ENCODE measurements around the gene LRRK1.
A peak's percentile ranks its signal among the peaks of the same experiment; 100 is the strongest.

The LRRK1 gene

GRCh38 chr15:100918034-100918689 lies 995 bp upstream of the LRRK1 start:
- Histone ChIP-seq H3K36me3 (ENCODE audit: control insufficient read depth in 1 of 2, insufficient read depth in 2 of 2, low read length in 2 of 2) (no peaks in the 10 kb centered on the region), H3K9me3 (ENCODE audit: control insufficient read depth in 1 of 2, low read length in 2 of 2) (no peaks in the 10 kb centered on the region), H3K4me1 (ENCODE audit: control insufficient read depth in 1 of 2, insufficient read depth in 2 of 2, low read length in 2 of 2) (peaks cover 4 to 22% of the 10 kb centered on the region in 2 donors), H3K27ac (ENCODE audit: low read length) (peak overlapping the region; percentile 70), H3K4me3 (ENCODE audit: low read depth in 1 of 2, low read length in 2 of 2) (peak overlapping the region; percentile 80 to 86), H3K27me3 (ENCODE audit: low read depth, low read length) (no peaks in the 10 kb centered on the region)

GRCh38 chr15:100919481-100920405 lies 586 bp downstream of the LRRK1 start:
- no peak overlapping the region for H3K27ac ChIP-seq (ENCODE audit: low read length)
- H3K4me1 ChIP-seq (ENCODE audit: control insufficient read depth in 1 of 2, insufficient read depth in 2 of 2, low read length in 2 of 2), result peaks cover 4 to 22% of the 10 kb centered on the region in 2 donors
- H3K9me3 ChIP-seq (ENCODE audit: control insufficient read depth in 1 of 2, low read length in 2 of 2), result no peaks in the 10 kb centered on the region
- no peaks in the 10 kb centered on the region for H3K27me3 ChIP-seq (ENCODE audit: low read depth, low read length)
- no peaks in the 10 kb centered on the region for H3K36me3 ChIP-seq (ENCODE audit: control insufficient read depth in 1 of 2, insufficient read depth in 2 of 2, low read length in 2 of 2)
- peak overlapping the region; percentile 38 to 65 for H3K4me3 ChIP-seq (ENCODE audit: low read depth in 1 of 2, low read length in 2 of 2)

GRCh38 chr15:100920516-100921135 lies 1.5 kb downstream of the LRRK1 start:
- Histone ChIP-seq H3K4me3 (ENCODE audit: low read depth in 1 of 2, low read length in 2 of 2) (peak overlapping the region in 1 of 2 donors; percentile 38), H3K27me3 (ENCODE audit: low read depth, low read length) (no peaks in the 10 kb centered on the region), H3K9me3 (ENCODE audit: control insufficient read depth in 1 of 2, low read length in 2 of 2) (no peaks in the 10 kb centered on the region), H3K27ac (ENCODE audit: low read length) (no peak overlapping the region), H3K4me1 (ENCODE audit: control insufficient read depth in 1 of 2, insufficient read depth in 2 of 2, low read length in 2 of 2) (peaks cover 4 to 22% of the 10 kb centered on the region in 2 donors), H3K36me3 (ENCODE audit: control insufficient read depth in 1 of 2, insufficient read depth in 2 of 2, low read length in 2 of 2) (peaks cover 0 to 4% of the 10 kb centered on the region in 2 donors)

- Histone ChIP-seq H3K9me3 (ENCODE audit: control insufficient read depth in 1 of 2, low read length in 2 of 2) (no peaks in the 10 kb centered on the region), H3K4me1 (ENCODE audit: control insufficient read depth in 1 of 2, insufficient read depth in 2 of 2, low read length in 2 of 2) (peaks cover 4 to 18% of the 10 kb centered on the region in 2 donors), H3K27ac (ENCODE audit: low read length) (no peak overlapping the region), H3K4me3 (ENCODE audit: low read depth in 1 of 2, low read length in 2 of 2) (no peak overlapping the region), H3K27me3 (ENCODE audit: low read depth, low read length) (no peaks in the 10 kb centered on the region), H3K36me3 (ENCODE audit: control insufficient read depth in 1 of 2, insufficient read depth in 2 of 2, low read length in 2 of 2) (peaks cover 0 to 6% of the 10 kb centered on the region in 2 donors)
These were observed 3.3 kb downstream of the LRRK1 start for GRCh38 chr15:100922192-100923040.

- peaks cover 0 to 6% of the 10 kb centered on the region in 2 donors for H3K36me3 ChIP-seq (ENCODE audit: control insufficient read depth in 1 of 2, insufficient read depth in 2 of 2, low read length in 2 of 2)
- no peaks in the 10 kb centered on the region for H3K9me3 ChIP-seq (ENCODE audit: control insufficient read depth in 1 of 2, low read length in 2 of 2)
- no peaks in the 10 kb centered on the region for H3K27me3 ChIP-seq (ENCODE audit: low read depth, low read length)
- H3K4me3 ChIP-seq (ENCODE audit: low read depth in 1 of 2, low read length in 2 of 2), result no peak overlapping the region
- H3K4me1 ChIP-seq (ENCODE audit: control insufficient read depth in 1 of 2, insufficient read depth in 2 of 2, low read length in 2 of 2), result peaks cover 0 to 12% of the 10 kb centered on the region in 2 donors
- no peak overlapping the region for H3K27ac ChIP-seq (ENCODE audit: low read length)
These were observed 3.9 kb downstream of the LRRK1 start for GRCh38 chr15:100923076-100923475.

- no peaks in the 10 kb centered on the region for H3K27me3 ChIP-seq (ENCODE audit: low read depth, low read length)
- peaks cover 0 to 14% of the 10 kb centered on the region in 2 donors for H3K36me3 ChIP-seq (ENCODE audit: control insufficient read depth in 1 of 2, insufficient read depth in 2 of 2, low read length in 2 of 2)
- no peak overlapping the region for H3K27ac ChIP-seq (ENCODE audit: low read length)
- H3K4me1 ChIP-seq (ENCODE audit: control insufficient read depth in 1 of 2, insufficient read depth in 2 of 2, low read length in 2 of 2), result peaks cover 0 to 5% of the 10 kb centered on the region in 2 donors
- H3K9me3 ChIP-seq (ENCODE audit: control insufficient read depth in 1 of 2, low read length in 2 of 2), result no peaks in the 10 kb centered on the region
- no peak overlapping the region for H3K4me3 ChIP-seq (ENCODE audit: low read depth in 1 of 2, low read length in 2 of 2)
These were observed 4.7 kb downstream of the LRRK1 start for GRCh38 chr15:100923902-100924301.

GRCh38 chr15:100924436-100924835 lies 5.3 kb downstream of the LRRK1 start:
- H3K36me3 ChIP-seq (ENCODE audit: control insufficient read depth in 1 of 2, insufficient read depth in 2 of 2, low read length in 2 of 2), result peaks cover 0 to 14% of the 10 kb centered on the region in 2 donors
- no peaks in the 10 kb centered on the region for H3K9me3 ChIP-seq (ENCODE audit: control insufficient read depth in 1 of 2, low read length in 2 of 2)
- H3K4me1 ChIP-seq (ENCODE audit: control insufficient read depth in 1 of 2, insufficient read depth in 2 of 2, low read length in 2 of 2), result peaks cover 0 to 5% of the 10 kb centered on the region in 2 donors
- no peak overlapping the region for H3K27ac ChIP-seq (ENCODE audit: low read length)
- no peaks in the 10 kb centered on the region for H3K27me3 ChIP-seq (ENCODE audit: low read depth, low read length)
- no peak overlapping the region for H3K4me3 ChIP-seq (ENCODE audit: low read depth in 1 of 2, low read length in 2 of 2)

- no peak overlapping the region for H3K4me3 ChIP-seq (ENCODE audit: low read depth in 1 of 2, low read length in 2 of 2)
- H3K9me3 ChIP-seq (ENCODE audit: control insufficient read depth in 1 of 2, low read length in 2 of 2), result no peaks in the 10 kb centered on the region
- H3K36me3 ChIP-seq (ENCODE audit: control insufficient read depth in 1 of 2, insufficient read depth in 2 of 2, low read length in 2 of 2), result peaks cover 0 to 14% of the 10 kb centered on the region in 2 donors
- no peak overlapping the region for H3K27ac ChIP-seq (ENCODE audit: low read length)
- no peaks in the 10 kb centered on the region for H3K27me3 ChIP-seq (ENCODE audit: low read depth, low read length)
- peaks cover 0 to under 1% of the 10 kb centered on the region in 2 donors for H3K4me1 ChIP-seq (ENCODE audit: control insufficient read depth in 1 of 2, insufficient read depth in 2 of 2, low read length in 2 of 2)
These were observed 6.3 kb downstream of the LRRK1 start for GRCh38 chr15:100925480-100925879.

- no peak overlapping the region for H3K27ac ChIP-seq (ENCODE audit: low read length)
- no peaks in the 10 kb centered on the region for H3K27me3 ChIP-seq (ENCODE audit: low read depth, low read length)
- no peak overlapping the region for H3K4me3 ChIP-seq (ENCODE audit: low read depth in 1 of 2, low read length in 2 of 2)
- peaks cover 0 to 14% of the 10 kb centered on the region in 2 donors for H3K36me3 ChIP-seq (ENCODE audit: control insufficient read depth in 1 of 2, insufficient read depth in 2 of 2, low read length in 2 of 2)
- H3K4me1 ChIP-seq (ENCODE audit: control insufficient read depth in 1 of 2, insufficient read depth in 2 of 2, low read length in 2 of 2), result no peaks in the 10 kb centered on the region
- no peaks in the 10 kb centered on the region for H3K9me3 ChIP-seq (ENCODE audit: control insufficient read depth in 1 of 2, low read length in 2 of 2)
These were observed 7.1 kb downstream of the LRRK1 start for GRCh38 chr15:100926258-100926657.

- Histone ChIP-seq H3K36me3 (ENCODE audit: control insufficient read depth in 1 of 2, insufficient read depth in 2 of 2, low read length in 2 of 2) (peaks cover 0 to 17% of the 10 kb centered on the region in 2 donors), H3K27me3 (ENCODE audit: low read depth, low read length) (no peaks in the 10 kb centered on the region), H3K4me3 (ENCODE audit: low read depth in 1 of 2, low read length in 2 of 2) (no peak overlapping the region), H3K9me3 (ENCODE audit: control insufficient read depth in 1 of 2, low read length in 2 of 2) (no peaks in the 10 kb centered on the region), H3K27ac (ENCODE audit: low read length) (no peak overlapping the region), H3K4me1 (ENCODE audit: control insufficient read depth in 1 of 2, insufficient read depth in 2 of 2, low read length in 2 of 2) (no peaks in the 10 kb centered on the region)
These were observed 8.0 kb downstream of the LRRK1 start for GRCh38 chr15:100926971-100927756.
